SKM-1 (cell line): Measurements from ENCODE around the gene SHC4.

Experiments used
- DNase-seq: peaks from one replicate; lab custom pipeline; 2025; ENCODE audit not compliant: unreplicated experiment; lab: John Stamatoyannopoulos, UW

SHC4 gene

DNA sequence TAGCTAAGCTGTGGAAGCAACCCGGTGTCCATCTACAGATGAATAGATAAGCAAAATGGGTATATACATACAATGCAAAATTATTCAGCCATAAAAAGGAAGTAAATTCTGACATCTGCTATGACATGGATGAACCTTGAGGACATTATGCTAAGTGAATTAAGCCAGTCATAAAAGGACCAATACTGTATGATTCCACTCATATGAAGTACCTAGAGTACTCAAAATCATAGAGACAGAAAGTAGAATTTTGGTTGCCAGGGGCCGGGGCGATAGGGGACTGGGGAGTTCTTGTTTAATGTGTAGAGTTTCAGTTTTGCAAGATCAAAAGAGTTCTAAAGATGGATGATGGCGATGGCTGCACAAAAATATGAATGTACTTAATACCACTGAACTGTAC lies 75.5 kb downstream of the SHC4 start:
- DNase-seq, result no peak

DNA sequence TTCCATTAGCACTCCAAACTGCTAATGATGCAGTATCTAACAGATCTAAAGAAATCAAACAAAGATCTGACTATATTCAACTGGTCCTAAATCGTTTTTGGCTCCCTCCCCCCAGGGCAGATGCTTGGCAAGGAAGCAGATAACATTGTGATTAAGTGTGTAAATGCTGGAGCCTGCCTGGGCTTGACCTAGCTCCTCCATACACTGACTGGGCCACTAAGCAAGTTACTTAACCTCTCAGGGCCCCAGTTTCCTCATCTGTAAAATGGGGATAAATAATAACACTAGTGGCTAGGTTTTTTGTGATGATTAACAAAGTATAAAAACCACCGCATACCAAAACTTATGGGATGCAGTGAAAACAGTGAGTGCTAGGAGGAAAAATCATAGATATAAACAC lies 76.6 kb downstream of the SHC4 start:
- DNase-seq, result no peak

- DNase-seq, result no peak
Measured at GRCh38 chr15:48883699-48884098, 80.0 kb downstream of the SHC4 start.

GRCh38 chr15:48880070-48880634 lies 83.6 kb downstream of the SHC4 start:
- no peak for DNase-seq

- peak; percentile 85 for DNase-seq
Measured at GRCh38 chr15:48877630-48878595, 85.8 kb downstream of the SHC4 start, which contains the start of gene EID1. Gene EID1 (plus strand): TSS chr15:48878134. CDS start chr15:48878177, 43 bp downstream.

- no peak for DNase-seq
Measured at GRCh38 chr15:48876057-48876456, 87.7 kb downstream of the SHC4 start.

GRCh38 chr15:48875241-48875960 lies 88.3 kb downstream of the SHC4 start:
- DNase-seq, result no peak

GRCh38 chr15:48872632-48873031 lies 91.1 kb downstream of the SHC4 start:
- no peak for DNase-seq

GRCh38 chr15:48871542-48871941 lies 92.2 kb downstream of the SHC4 start:
- no peak for DNase-seq

GRCh38 chr15:48869966-48870365 lies 93.8 kb downstream of the SHC4 start:
- no peak for DNase-seq

DNA sequence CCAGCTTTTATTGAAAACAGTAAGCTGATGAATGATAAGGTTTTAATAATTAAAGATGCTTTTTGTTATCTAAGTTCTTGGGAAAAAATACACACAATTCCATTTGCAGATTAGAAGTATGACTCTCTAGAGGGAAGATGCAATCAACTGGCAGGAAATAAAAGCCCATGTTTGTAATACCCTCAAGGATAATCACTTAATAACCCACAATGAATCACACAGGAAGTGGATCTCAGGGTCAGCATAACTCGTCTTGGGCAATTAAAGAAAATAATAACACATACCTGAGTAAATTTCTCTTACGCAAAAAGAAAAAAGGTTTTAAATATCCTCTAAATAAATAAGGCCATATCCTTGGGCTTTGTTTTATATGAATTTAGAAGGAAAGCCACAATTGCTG lies 95.2 kb downstream of the SHC4 start:
- no peak for DNase-seq

GRCh38 chr15:48868023-48868422 lies 95.7 kb downstream of the SHC4 start:
- no peak for DNase-seq

GRCh38 chr15:48866141-48866563 lies 97.6 kb downstream of the SHC4 start:
- no peak for DNase-seq

DNA sequence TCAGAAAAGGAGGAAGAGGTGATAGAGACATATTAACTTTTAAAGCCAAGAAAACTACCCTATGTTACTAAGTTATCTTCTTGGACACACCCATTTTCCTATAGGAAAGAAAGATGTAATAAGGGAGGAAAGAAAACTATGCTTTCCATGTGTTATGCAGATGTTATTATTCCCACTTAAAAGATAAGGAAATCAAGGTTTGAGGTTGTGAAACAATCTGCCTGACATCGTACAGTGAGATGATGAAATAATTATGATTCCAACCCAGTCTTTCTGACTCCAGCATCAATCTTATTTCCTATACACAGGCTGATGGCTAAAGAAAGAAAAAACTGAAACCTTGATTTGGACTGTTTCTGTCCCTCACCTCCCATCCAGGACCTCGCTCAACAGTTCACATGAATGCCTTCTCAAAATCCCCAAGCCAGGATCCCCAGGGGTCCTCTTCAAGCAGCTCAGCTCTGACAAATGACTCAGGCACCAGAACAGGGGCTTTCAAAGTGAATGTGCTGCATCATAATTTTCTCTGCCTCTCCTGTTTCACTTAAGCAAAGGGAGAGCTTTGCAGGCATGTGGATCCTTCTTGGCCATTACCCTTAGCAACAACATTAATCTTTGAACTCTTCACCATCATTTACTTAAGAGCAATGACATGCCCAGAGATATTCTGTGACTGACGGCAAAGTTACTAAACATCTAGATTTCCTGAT lies 98.2 kb downstream of the SHC4 start:
- DNase-seq, result no peak

DNA sequence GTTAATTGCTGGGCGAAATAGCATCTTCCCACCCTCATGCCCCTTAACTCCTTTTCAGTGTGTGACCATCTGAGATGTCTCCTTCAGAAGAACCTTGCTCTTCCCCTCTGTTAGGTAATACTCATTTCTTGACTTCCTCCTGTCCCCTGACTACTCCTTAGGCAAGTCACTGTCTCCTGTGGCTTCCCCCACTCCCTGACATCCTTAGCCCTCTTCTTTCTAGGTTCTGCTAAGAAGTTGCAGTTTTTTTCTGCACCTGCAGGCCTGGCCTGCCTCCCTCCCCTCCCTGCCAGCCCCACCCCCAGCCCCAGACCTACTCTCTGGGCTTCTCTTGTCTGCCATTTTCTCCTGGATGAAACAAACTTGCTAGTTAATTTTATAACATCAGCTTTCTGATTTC lies 101.0 kb downstream of the SHC4 start:
- DNase-seq, result peak; percentile 88

DNA sequence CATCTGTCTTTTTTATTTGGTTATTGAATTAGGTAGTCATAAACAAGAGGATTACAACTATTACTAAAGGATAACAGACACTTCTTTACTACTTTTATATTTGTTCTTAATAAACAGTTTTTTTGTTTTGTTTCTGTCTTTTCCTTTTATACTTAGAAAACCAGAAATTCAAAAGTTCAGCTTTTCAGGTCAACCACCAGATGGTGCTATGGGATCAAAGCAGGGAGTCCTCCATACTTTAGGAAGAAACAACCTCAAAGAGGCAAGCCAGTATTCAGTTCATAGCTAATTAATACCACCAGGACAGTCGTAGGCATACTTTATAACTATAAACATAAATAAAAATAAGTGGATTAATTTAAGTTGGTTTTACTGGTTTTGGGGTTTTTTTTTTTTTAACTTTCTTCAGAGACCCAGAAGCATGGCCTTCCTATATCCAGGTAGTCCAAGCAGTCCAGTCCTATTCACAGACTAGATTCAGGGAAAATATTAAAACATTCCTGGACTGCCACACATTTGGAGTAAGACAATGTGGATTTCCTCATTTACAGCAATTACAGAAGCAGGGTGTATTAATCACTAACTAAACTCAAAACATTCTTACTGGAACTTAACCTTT lies 101.8 kb downstream of the SHC4 start:
- peak; percentile 69 for DNase-seq

DNA sequence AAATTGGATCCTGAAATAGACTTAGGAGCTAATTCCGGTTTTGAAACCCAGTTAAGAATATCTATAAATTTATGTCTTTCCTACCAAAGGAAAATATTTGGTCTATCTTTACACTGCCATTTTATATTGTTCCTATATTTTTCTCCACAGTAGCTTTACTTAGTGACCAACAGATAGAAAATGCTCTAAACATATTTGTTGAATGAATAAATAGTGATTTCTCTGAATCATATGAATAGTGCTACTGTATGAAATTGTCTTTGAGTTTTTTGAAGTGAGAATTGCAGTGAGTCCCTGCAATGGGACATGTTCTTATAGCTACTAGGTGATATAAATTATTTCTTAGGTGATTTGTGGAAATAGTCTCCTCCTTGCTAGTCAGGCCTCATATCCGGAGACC lies 104.3 kb downstream of the SHC4 start:
- DNase-seq, result no peak

DNA sequence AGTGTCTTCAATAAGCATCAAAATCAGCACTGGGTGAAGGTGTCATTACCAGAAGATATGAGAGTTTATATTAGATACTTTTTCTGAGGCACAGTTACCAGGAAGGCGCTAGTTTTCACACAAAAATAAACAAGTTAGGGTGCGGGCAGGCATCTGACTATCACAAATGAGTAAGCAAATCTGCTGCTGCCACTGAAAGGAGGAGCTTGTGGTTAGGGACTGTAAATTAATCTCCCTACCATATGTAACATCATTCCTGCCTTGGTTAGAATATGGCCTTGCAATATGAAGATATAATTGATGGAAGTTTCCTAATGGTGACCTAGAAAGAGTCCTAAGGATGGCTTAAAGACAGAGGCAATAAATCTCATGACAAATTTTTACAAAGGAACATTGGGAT lies 105.3 kb downstream of the SHC4 start:
- DNase-seq, result no peak

GRCh38 chr15:48856942-48857341 lies 106.8 kb downstream of the SHC4 start:
- DNase-seq, result no peak
